Lung (tissue), 12 donors: ENCODE measurements around the gene MARS1. TPM values are rescaled to one million over a fixed set of nuclear protein-coding genes. Genes with fewer than 3 reads are reported as not detected.

Experiments
- ATAC-seq: fragments of 200-7000 bp; cut with Tn5 transposase; one replicate; pipeline ENCODE4 v1.9.1; 2020; ENCODE audit warnings: moderate number of reproducible peaks; ENCODE audit not compliant: insufficient read depth, low FRiP score
- DNase-seq, 3 donors: peaks; one replicate each; pipeline ENCODE4 v3.0.0-alpha.2; 2013 to 2017
- H3K27ac ChIP-seq, 2 donors: one replicate each; pipeline ENCODE4 v1.5.1; 2013; ENCODE audit warnings: mild to moderate bottlenecking in 2 of 2, moderate library complexity in 2 of 2, control low read depth in 1 of 2, inconsistent platforms in 1 of 2, low read depth in 1 of 2, low read length in 1 of 2
- H3K27me3 ChIP-seq, 3 donors: one replicate each; pipeline ENCODE4 v1.5.1; 2013; ENCODE audit warnings: low read length in 2 of 3; ENCODE audit not compliant: control insufficient read depth in 3 of 3, insufficient read depth in 3 of 3
- H3K36me3 ChIP-seq, 4 donors: one replicate each; pipeline ENCODE4 v1.5.1; 2013; ENCODE audit warnings: low read length in 4 of 4, mild to moderate bottlenecking in 1 of 4, moderate library complexity in 1 of 4; ENCODE audit not compliant: control insufficient read depth in 4 of 4, insufficient read depth in 4 of 4
- H3K4me1 ChIP-seq, 5 donors: one replicate each; pipeline ENCODE4 v1.5.1; 2013; ENCODE audit warnings: low read length in 5 of 5, mild to moderate bottlenecking in 2 of 5, moderate library complexity in 1 of 5; ENCODE audit not compliant: control insufficient read depth in 5 of 5, insufficient read depth in 5 of 5
- H3K4me3 ChIP-seq: one replicate; pipeline ENCODE4 v1.5.1; 2013; ENCODE audit warnings: mild to moderate bottlenecking, control low read depth, moderate library complexity
- H3K9ac ChIP-seq, 2 donors: one replicate each; pipeline ENCODE4 v1.5.1; 2013; ENCODE audit warnings: low read length in 2 of 2, control low read depth in 1 of 2; ENCODE audit not compliant: insufficient read depth in 1 of 2
- H3K9me3 ChIP-seq, 4 donors: one replicate each; pipeline ENCODE4 v1.5.1; 2013; ENCODE audit warnings: low read length in 3 of 4, mild to moderate bottlenecking in 1 of 4, moderate library complexity in 1 of 4; ENCODE audit not compliant: control insufficient read depth in 4 of 4, insufficient read depth in 3 of 4
- WGBS, 2 donors: extraction: QIAGEN DNeasy Blood & Tissue Kit; methylation state at CpG; one replicate each; pipeline ENCODE4 v1.1.7; 2013; 5-methylcytosine and 5-hydroxymethylcytosine counted together
- polyA plus RNA-seq, 2 donors: library from polyadenylated mRNA; stranded (reverse); fragments of 200-250 nt; gene quantifications; one replicate each; pipeline ENCODE4 v1.2.1, GENCODE V29; 2013
- total RNA-seq, 2 donors: library from RNA; depleted of rRNA in 1 of 2; stranded (reverse); fragments of >200 nt in 1 of 2; gene quantifications; one replicate each; pipeline ENCODE4 v1.2.1, GENCODE V29; 2014 to 2021
- TF ChIP-seq, protein P1 (sequence below): IDR thresholded peaks from 2 replicates; pipeline ENCODE4 v1.5.1; 2012; ENCODE audit warnings: mild to moderate bottlenecking; ENCODE audit errors: control extremely low read depth, extremely low read depth
- donor health status: control.
- donor health status: control.
- donor health status: Bipolar disorder and iron deficiency.
- donor health status: healthy.
- donor health status: DM: yes; HTN: yes; CAD: no.

MARS1 gene
- total and polyA plus RNA-seq, 4 donors: 55.9 to 213 (median 125) TPM

DNA sequence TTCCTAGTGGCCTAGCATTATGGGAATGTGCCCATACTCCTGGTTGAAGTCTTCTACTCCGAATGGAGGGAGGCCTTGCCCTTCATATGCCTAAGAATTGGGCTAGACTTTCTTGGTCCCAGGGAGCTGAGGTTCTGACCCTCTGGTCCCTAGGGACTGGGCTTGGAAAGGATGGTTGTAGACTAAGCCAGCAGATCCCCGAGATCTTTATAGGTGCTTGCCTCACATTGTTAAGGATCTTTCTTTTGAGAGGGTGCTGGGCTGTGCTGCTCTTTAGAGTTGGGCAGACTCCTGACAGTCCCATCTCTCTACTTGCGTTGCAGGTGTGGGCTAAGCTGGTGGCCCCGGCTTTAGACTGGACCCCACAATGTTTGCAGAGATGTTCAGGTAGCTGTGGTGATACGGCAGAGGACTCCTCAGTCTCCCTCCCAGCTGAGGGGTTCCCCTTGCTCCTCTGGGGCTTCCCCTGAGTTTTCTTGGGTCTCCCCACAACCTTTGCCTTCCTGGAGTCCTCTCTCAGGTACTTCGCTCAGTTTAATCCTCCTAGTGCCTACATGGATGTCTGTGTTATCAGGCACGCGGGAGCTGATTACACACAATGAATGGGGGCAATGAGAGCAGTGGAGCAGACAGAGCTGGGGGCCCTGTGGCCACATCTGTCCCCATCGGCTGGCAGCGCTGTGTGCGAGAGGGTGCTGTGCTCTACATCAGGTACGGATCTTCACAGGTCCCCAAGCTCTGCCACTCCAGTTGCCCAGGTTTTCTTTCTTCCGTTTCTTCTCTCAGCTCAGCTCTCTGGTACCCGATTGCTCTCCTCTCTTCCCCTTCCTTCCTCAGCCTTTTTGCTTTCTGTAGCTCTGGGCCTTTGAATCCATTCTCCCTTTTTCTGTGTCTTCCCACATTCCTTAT lies 36.1 kb downstream of the MARS1 start:
- H3K27me3 ChIP-seq: no peaks in the 10 kb centered on the region
- TF ChIP-seq, protein P1, sequence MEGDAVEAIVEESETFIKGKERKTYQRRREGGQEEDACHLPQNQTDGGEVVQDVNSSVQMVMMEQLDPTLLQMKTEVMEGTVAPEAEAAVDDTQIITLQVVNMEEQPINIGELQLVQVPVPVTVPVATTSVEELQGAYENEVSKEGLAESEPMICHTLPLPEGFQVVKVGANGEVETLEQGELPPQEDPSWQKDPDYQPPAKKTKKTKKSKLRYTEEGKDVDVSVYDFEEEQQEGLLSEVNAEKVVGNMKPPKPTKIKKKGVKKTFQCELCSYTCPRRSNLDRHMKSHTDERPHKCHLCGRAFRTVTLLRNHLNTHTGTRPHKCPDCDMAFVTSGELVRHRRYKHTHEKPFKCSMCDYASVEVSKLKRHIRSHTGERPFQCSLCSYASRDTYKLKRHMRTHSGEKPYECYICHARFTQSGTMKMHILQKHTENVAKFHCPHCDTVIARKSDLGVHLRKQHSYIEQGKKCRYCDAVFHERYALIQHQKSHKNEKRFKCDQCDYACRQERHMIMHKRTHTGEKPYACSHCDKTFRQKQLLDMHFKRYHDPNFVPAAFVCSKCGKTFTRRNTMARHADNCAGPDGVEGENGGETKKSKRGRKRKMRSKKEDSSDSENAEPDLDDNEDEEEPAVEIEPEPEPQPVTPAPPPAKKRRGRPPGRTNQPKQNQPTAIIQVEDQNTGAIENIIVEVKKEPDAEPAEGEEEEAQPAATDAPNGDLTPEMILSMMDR: no peak
- H3K36me3 ChIP-seq: peaks cover 12 to 46% (median 17%) of the 10 kb centered on the region in 4 donors
- WGBS, 2 donors: 68 to 75% methylated on average over 14 of the region's 14 CpGs
- H3K9ac ChIP-seq: peak overlapping the region; percentile 60 to 89
- no peaks in the 10 kb centered on the region for H3K9me3 ChIP-seq
- H3K4me1 ChIP-seq: peaks cover 0 to 40% (median 26%) of the 10 kb centered on the region in 5 donors
- DNase-seq: no peak
- peak overlapping the region; percentile 60 to 77 for H3K27ac ChIP-seq
- peak overlapping the region; percentile 59 for H3K4me3 ChIP-seq
- no peak for ATAC-seq

DNA sequence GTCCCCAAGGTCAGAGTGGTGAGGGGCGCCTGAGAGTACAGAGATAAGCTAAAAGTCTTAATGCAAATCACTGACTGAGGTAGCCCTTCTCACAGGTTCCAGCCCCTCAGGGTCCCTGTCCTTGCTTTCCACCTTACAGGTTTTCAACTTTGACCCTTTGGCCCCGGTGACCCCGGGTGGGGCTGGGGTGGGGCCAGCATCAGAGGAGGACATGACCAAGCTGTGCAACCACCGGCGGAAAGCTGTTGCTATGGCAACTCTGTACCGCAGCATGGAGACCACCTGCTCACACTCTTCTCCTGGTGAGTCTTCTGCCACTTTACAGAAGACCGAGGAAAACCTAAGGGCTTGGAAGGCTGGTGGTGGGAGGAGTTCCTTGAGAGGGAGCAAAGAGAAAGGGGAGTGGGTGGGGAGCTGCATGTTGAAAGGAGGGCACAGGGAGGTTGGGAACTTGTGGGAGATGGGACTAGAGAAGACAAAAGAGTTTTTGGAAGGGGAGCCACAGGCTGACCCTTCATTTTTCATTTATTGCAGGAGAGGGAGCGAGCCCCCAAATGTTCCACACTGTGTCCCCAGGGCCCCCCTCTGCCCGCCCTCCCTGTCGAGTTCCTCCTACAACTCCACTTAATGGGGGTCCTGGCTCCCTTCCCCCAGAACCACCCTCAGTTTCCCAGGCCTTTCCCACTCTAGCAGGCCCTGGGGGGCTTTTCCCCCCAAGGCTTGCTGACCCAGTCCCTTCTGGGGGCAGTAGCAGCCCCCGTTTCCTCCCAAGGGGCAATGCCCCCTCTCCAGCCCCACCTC lies 37.1 kb downstream of the MARS1 start:
- DNase-seq (no peak), ATAC-seq (no peak)
- Histone ChIP-seq H3K4me1 (peaks cover 0 to 31% (median 20%) of the 10 kb centered on the region in 5 donors), H3K9me3 (no peaks in the 10 kb centered on the region), H3K4me3 (no peak overlapping the region), H3K27ac (peak overlapping the region in 1 of 2 donors; percentile 55), H3K9ac (peak overlapping the region in 1 of 2 donors; percentile 26), H3K27me3 (no peaks in the 10 kb centered on the region), H3K36me3 (peaks cover 12 to 53% (median 19%) of the 10 kb centered on the region in 4 donors)
- TF ChIP-seq, protein P1: no peak
- WGBS, 2 donors: 71 to 78% methylated on average over 11 of the region's 11 CpGs

DNA sequence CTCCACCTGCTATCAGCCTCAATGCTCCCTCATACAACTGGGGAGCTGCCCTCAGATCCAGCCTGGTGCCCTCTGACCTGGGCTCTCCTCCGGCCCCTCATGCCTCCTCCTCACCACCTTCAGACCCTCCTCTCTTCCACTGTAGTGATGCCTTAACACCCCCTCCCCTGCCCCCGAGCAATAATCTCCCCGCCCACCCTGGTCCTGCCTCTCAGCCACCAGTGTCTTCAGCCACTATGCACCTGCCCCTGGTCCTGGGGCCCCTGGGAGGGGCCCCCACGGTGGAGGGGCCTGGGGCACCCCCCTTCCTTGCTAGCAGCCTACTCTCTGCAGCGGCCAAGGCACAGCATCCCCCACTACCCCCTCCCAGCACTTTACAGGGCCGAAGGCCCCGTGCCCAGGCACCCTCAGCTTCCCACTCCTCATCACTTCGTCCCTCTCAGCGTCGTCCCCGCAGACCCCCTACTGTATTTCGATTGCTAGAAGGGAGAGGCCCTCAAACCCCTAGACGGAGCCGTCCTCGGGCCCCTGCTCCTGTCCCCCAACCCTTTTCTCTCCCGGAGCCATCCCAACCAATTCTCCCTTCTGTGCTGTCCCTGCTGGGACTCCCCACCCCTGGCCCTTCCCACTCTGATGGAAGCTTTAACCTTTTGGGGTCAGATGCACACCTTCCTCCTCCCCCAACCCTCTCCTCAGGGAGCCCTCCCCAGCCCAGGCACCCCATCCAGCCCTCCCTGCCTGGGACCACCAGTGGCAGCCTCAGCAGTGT lies 37.9 kb downstream of the MARS1 start:
- no peaks in the 10 kb centered on the region for H3K9me3 ChIP-seq
- ATAC-seq: no peak
- peaks cover 20 to 59% (median 27%) of the 10 kb centered on the region in 4 donors for H3K36me3 ChIP-seq
- TF ChIP-seq, protein P1: no peak
- H3K27me3 ChIP-seq: no peaks in the 10 kb centered on the region
- no peak for DNase-seq
- 89 to 90% methylated on average over 14 to 16 of the region's 16 CpGs for WGBS, 2 donors
- no peak overlapping the region for H3K27ac ChIP-seq
- no peak overlapping the region for H3K9ac ChIP-seq
- peaks cover 0 to 31% (median 20%) of the 10 kb centered on the region in 5 donors for H3K4me1 ChIP-seq
- no peak overlapping the region for H3K4me3 ChIP-seq
